Head of caudate nucleus (tissue), 42 donors: ENCODE data around the gene ITGB1BP1.

Experiments
- DNase-seq, 42 donors: peaks; one replicate each; pipeline versions ENCODE4 v3.0.0 to v3.0.0-alpha.2; 2020 to 2021; ENCODE audit warnings: mixed read lengths in 7 of 42
- intact Hi-C: fragments of 100-400 bp; cut with DNase I; formaldehyde crosslinking; loops from one replicate; pipeline ENCODE4 v1.15.0; 2022

ITGB1BP1 gene

DNA sequence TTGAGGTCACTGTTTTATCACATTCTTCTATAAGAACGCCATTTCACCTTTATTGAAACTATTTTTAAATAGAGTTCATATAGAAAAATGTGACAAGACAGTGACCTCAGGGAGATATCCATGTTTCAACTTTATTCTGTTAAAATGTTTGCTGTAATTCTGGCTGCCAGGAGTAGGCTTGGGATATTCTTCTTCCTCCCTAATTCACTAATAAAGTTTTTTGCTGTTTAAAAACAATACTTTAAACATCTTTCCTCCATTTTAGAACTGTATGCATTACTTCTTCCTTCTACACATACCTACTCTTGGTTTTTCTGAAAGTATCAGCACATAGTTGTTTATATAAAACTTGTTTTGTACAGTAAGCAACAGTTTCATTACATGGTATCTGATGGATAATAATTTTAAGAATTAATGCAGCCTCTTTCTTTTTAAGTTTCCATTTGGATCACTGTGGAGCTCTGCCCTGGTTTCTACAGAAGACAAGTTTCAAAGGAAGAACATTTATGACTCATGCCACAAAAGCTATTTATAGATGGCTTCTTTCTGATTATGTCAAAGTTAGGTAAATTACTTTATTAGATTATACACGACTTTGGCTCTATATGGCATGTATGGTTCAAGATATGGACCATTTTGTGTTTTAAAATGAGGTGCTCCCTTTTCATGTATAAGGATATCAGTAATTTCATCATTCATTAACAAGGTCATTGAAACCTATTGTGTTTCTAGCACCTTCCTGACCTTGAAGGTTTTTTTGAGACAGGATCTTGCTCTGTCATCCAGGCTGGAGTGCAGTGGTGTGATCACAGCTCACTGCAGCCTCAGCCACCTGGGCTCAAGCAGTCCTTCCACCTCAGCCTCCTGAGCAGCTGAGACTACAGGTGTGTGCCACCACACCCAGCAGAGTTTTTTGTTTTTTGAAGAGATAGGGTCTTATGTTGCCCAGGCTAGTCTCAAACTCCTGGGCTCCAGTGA lies 7.3 kb upstream of the ITGB1BP1 start:
- intact Hi-C loops = no loop called here

DNA sequence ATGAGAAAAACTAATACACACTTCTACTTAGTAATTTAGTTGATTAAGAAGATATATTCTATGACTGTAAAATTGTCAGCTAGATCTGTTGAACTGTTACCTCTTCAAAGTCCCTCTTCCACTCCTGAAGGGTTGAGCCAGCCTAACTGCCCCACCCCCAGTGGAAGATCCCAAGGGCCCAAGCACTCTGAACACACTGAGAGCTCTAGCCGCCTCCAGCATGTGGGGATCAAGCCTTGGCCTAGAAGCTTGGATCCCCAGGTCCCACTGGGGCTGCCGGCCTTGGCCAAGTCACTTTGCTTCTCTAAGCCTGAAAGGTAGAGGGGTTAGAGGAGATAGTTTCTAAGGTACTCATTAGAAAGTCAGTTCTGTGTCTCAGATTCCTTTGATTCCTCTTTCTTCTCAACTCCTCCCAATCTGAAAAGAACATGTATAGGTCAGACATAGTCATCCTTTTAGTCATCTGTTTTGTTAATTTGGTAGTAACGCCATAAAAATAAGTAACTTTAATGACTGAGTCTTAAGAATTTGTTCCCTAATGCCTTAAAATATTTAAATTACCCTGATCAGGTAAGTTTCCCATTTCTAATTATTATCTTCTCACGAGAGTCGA lies 5.7 kb upstream of the ITGB1BP1 start:
- no peak for DNase-seq
- intact Hi-C loops = loop anchor here (10.0 kb wide), 1 partner anchor 46 kb away; the partner anchor contains the start of gene IAH1

More for the DNA sequence above, 7.3 kb upstream of the ITGB1BP1 start:
- no peak for DNase-seq

DNA sequence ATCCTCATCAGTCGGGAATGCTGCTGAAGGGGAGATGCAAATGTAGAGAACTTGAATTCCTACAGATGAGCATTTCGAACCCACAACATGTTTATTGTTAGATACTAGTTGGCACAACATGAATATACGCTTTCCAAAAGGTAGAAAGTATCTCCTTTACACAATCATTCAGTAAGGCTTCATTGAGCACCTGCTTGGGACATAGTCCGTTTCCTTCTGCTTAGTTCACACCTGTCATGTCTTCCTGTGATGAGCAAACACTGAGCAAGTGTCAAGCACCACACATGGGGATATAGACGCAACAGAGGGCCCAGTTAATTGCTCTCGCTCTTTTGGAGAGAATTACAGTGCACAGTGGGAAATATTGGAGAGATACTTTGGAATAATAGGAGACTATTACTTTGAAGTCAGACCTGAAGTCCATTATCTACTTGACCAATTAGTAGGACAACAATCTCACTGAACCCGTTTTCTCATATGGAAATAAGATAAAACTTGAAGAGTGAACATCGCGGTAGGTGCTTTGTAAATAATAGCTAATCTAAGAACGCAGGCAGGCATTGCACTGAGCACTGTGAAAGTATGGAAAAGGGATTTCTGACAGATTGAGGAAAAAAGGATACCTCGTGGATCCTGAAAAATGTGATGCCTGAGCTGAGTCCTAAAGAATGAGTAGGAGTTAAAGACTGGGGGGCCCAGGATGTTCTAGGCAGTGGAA lies 1.3 kb upstream of the ITGB1BP1 start:
- no peak for DNase-seq
- intact Hi-C loops = loop anchor here (5.0 to 10.0 kb wide), 2 partner anchors 50 to 217 kb away; partner anchors contain the start of genes ASAP2 and IAH1

DNA sequence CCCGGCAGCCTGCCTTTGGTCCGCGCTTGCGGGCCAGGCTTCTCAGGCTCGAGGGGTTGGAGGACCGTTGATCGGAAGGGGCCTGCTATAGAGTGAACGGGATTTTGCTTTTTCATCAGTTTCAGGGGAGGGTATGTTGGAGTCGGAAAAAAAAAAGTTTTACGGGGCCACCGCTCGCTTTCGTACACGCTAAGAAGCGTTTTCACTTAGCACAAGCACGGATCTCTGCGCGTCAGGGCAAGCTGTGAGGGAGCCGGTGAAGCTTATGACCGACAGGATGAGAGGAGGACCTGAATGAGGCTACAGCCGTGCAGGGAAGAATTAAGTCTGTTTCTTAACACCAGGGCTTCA lies 569 bp upstream of the ITGB1BP1 start:
- intact Hi-C loops = loop anchor here (5.0 to 10.0 kb wide), 2 partner anchors 51 to 217 kb away; partner anchors contain the start of genes ASAP2 and IAH1
- peak in 1 of 42 donors; percentile 16 for DNase-seq

DNA sequence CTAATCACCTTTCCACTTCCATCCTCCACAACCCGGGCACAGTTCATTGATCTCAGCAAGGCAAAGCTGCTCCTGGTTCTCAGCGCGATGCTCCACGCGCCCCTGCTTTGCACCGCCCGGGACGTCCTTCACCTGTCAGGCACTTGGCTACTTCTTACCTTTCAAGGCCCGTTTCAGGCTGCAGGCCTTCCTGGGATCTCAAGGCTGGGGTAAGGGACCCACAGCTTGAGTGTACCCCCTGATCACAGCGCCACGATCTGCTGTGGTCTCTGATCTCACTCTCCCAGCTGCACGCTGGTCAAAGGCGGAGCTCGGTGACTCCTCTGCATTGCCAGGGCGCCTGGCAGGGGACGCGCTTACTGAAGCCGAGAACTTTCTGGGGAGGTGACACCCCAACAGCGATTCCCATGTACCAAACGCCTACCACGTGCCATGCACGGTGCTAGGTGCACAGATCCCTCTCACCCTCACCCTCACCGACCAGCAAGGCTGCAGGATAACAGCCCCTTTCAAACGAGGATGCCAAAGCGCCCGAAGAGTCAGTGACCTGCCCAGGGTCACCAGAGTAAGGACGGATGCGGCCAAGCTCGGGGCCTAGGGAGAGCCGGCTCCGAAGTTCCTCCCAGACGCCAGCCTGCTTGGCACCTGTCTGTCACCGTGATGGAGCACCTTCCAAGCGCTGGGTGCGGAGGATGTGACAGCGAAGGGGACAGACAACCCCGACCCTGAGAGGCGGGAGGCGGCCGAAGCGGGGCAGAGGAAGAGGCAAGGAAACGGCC lies 818 bp downstream of the ITGB1BP1 start:
- DNase-seq = peak; percentile 18 to 83 (median 64)
- intact Hi-C loops = loop anchor here (5.0 to 10.0 kb wide), 2 partner anchors 52 to 215 kb away; partner anchors contain the start of genes ASAP2 and IAH1

DNA sequence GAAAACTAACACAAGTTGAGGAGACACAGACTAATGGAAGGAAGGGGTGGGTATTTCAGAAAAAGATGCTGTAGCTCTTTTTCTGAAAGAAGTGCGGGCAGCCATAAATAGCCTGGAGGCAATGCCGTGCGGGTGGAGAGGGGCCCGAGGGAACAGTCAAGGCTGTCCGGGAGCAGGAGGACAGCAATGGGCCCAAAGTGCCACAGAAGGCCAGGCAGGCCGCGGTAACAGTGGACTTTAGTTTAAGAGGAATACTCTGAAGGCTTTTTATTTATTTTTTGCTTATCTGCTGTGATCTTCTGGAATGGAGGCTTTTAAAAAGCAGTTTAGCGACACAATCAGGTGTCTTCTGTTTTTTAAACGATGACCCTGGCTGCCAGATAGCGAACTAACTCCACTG lies 2.8 kb downstream of the ITGB1BP1 start:
- DNase-seq = no peak
- intact Hi-C loops = loop anchor here (5.0 to 10.0 kb wide), 2 partner anchors 54 to 213 kb away; partner anchors contain the start of genes ASAP2 and IAH1

DNA sequence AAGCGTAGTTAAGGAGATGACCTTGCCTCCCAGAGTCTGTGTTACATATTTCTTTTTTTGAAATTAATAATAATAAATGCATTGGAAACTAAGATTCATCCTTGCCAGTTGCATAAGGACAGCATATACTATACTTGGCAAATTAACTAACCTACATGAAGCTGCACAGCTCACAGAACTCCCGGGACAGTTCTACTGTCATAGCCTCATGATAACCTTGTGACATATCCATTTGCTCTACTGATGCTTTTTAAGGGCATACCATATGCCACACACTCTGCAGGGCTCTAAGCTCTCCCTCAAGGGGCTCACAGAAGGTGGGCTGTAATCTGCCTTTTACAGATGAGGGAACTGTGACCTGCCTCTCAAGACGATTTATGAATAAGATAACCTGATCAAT lies 3.8 kb downstream of the ITGB1BP1 start:
- intact Hi-C loops = no loop called here

DNA sequence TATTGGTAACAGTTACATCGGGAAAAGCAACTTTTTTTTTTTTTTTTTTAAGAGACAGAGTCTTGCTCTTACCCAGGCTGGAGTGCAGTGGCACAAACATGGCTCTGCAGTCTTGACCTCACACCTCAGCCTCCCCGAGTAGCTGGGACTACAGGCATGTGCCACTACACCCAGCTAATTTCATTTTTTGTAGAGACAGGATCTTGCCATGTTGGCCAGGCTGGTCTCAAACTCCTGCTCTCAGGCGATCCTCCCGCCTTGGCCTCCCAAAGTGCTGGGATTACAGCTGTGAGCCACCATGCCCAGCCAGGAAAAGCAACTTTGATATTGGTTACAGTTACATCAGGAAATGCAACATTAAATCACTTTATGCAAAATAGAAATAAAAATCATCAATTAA lies 4.6 kb downstream of the ITGB1BP1 start:
- intact Hi-C loops = no loop called here
- peak in 1 of 42 donors; percentile 35 for DNase-seq

More for the DNA sequence above, 3.8 kb downstream of the ITGB1BP1 start:
- DNase-seq = peak in 1 of 42 donors; percentile 16

DNA sequence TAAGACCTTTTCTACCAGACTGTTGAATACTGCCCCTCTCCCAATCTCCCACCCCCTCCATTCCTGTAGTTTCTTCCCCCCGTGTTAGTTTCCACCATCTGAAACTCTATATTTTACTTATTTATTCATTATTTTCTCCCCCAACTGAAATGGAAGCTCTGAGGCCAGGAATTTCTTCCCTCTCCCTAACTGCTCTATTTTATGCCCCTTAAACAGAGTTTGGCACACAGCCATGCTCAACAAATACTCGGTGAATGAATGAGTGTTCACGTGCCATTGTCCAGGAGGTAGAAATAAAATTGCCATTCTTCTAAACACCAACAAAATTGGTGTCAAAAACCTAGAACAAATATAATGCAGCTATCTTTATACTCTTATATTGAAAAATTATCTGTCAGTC lies 5.6 kb downstream of the ITGB1BP1 start:
- DNase-seq = no peak
- intact Hi-C loops = no loop called here

DNA sequence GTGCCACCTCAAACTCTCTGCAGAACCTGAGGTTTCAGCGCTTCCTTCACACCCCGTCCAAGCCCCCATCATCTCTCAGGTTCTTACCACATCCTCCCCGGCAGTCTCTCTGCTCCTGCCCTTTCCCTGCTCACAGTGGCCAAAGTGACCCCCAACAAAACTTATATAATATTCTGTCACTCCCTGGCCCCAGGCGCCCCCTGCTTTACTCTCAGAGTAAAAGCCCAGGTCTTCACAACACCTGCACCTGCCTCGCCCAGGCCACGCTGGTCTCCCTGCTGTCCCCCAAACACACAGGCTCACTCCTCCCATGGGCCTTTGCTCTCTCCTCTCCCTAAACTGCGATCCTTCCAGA lies 6.4 kb downstream of the ITGB1BP1 start:
- DNase-seq = no peak
- intact Hi-C loops = no loop called here

DNA sequence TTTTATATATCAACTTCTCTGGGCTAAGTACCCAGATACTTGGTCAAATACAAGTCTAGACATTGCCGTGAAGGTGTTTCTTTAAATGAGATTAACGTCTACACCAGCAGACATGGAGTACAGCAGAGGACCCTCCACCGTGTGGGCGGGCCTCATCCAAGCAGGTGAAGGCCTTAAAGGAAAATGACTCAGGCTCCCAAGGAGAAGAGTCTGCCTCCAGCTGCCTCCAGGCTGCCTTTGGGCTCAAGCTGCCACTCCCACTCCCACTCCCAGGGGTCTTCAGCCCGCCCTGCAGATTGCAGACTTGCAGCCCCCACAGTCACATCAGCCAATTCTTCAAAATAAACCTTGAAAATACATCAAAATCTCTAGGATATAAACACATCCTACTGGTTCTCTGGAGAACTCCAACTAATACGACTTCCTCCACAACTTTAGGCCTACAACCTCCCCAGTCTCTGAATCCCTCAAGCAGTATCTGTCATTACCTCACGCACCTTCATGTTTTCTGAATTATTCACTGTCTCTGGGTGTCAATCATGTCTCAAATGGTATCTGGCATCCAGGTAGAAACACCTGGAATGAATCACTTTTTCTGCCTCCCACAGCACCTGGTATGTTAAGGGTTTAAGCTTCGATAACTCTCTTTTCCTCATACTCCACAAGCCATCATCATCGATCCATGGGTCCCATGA lies 6.9 kb downstream of the ITGB1BP1 start:
- intact Hi-C loops = no loop called here
- DNase-seq = no peak

DNA sequence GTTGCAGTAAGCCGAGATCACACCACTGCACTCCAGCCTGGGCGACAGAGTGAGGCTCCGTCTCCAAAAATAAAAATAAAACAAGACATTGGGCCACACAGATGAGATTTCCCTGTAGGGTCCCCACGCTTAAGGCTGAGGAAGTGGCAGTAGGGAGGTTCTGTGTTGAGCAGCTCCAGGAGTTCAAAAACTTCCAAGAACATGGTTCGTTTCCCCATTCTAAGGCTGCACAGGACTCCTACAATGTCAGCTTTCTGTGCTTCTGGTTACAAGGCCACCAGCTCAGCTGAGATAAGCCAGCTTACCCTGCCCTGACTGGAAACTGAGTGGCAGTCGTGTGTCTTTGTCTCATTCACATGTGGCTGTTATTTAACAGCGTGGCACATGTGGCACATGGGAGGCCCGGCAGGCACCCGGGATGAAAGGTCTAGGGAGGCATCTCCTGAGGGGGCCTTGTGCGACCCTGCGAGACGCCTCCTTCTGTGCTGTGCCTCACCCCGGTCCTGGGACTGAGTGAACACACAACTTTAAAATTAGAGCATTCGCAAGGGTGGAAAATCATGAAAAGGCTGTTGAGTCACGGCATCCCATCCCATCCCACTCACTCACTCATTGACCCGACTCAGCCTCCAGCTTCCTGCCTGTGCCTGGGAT lies 7.7 kb downstream of the ITGB1BP1 start:
- DNase-seq = peak in 33 of 42 donors; percentile 26 to 80 (median 49)

DNA sequence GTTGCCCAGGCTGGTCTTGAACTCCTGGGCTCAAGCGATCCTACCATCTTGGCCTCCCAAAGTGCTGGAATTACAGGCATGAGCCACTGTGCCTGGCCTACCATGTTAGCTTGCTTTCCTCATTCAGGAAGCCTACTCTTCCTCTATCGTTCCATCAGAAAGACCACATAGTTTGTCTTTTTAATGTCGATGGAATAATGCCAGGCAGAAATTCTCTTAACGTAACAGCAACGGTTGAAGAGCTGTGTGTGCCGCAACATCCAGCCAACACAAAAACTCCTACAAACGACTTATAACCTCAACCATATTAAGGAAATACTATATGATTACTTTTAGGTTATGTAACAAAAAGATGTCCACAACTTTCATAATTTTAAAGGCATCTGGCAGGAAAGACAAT lies 10.5 kb downstream of the ITGB1BP1 start:
- intact Hi-C loops = no loop called here

More for the DNA sequence above, 7.7 kb downstream of the ITGB1BP1 start:
- intact Hi-C loops = no loop called here

DNA sequence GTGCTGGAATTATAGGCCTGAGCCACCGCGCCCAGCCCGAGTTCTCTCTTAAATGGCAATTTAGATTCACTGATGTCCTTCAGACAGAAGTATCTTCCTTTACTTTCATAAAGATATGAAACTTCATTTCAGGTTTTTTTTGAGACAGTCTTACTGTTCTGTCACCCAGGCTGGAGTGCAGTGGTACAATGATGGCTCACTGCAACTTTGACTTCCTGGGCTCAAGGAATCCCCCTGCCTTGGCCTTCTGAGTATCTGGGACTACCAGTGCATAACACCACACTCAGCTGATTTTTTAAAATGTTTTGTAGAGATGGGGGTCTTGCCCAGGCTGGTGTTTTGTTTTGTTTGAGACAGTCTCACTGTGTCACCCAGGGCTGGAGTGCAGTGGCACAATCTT lies 13.2 kb downstream of the ITGB1BP1 start:
- intact Hi-C loops = no loop called here
- no peak for DNase-seq

More for the DNA sequence above, 10.5 kb downstream of the ITGB1BP1 start:
- no peak for DNase-seq

DNA sequence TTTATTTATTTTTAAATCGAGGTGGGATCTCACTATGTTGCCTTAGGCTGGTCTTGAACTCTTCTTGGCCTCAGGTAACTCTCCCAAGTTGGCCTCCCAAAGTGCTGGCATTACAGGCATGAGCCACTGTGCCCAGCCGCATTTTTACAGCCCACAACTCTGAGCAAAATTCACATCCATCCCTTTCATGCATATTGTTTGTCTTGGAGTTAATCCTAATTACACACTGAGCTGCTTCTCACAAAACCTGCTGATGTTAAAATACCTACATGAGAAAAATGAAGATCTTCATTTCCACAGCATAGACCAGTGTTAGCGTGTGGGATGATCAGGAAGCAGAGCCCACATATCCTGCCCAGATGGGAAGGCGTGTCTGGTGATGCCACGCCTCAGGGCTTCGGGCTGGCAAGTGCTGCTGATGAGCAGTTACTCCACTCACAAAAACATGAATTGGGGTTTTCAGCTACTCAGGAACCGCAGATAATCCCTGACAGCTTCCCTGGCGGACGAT lies 14.6 kb downstream of the ITGB1BP1 start:
- peak in 6 of 42 donors; percentile 20 to 54 (median 38) for DNase-seq
- intact Hi-C loops = no loop called here

DNA sequence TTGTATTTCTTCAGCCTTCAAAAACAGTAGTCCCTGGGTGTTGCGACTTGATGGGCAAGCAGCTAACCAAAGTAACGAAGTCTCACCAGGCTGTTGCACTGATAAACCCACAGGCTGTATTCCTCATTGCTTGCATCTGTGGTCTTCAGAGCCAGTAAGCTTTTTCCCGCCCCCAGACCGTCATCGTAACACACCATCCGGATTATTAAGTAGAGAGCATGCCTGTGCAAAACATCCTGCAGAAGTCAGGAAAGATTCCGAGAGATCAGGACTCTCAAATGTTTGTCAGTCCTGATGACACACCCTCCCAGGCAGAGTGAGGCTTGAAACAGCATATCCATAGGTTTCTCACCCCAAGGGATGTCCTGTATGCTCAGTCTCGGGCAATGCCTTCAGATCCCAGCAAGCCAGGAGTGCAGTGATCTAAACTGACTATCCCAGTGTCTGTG lies 15.9 kb downstream of the ITGB1BP1 start:
- DNase-seq = peak in 1 of 42 donors; percentile 14
- intact Hi-C loops = no loop called here
